T-cell (primary cell): Measurements from ENCODE around the gene HLX. TPM values are rescaled to one million over a fixed set of nuclear protein-coding genes. Genes with fewer than 3 reads are reported as not detected.

ENCODE experiments used
- ATAC-seq, 4 experiments: fragments of 200-7000 bp in 3 of 4; fragments of 150-1000 bp in 1 of 4; cut with Tn5 transposase; replicated peaks in 1 of 4; 1 replicate in 3 of 4; 2 replicates in 1 of 4; pipeline ENCODE4 v1.10.0; 2021; ENCODE audit warnings: moderate library complexity in 3 of 4, mild to moderate bottlenecking in 2 of 4, moderate number of reproducible peaks in 1 of 4
- CTCF ChIA-PET, 2 donors: fragments of 300-600 bp; sonication (Branson Sonifier 250); formaldehyde crosslinking; loops; one replicate each; lab custom pipeline; 2022; ENCODE audit warnings: antibody characterized with exemption in 2 of 2; lab: Charles Lee
- POLR2A ChIA-PET, 2 donors: fragments of 300-600 bp; sonication (Branson Sonifier 250); formaldehyde crosslinking; loops; one replicate each; lab custom pipeline; 2022; ENCODE audit warnings: antibody characterized with exemption in 2 of 2; lab: Charles Lee
- DNase-seq, 35 experiments: peaks; one replicate each; pipeline versions ENCODE4 v3.0.0 to v3.0.0-alpha.2; 2013 to 2023
- H3K27ac ChIP-seq: one replicate; pipeline ENCODE4 v1.5.1; 2013; ENCODE audit warnings: low read length
- H3K27me3 ChIP-seq, 2 experiments: replicated peaks in 1 of 2; 1 replicate in 1 of 2; 2 replicates in 1 of 2; pipeline versions ENCODE4 v1.6.1 to v1.7.0; 2013; ENCODE audit warnings: low read length in 1 of 2, mixed read lengths in 1 of 2; ENCODE audit not compliant: control insufficient read depth in 2 of 2, insufficient read depth in 2 of 2; ENCODE audit errors: extremely low read depth in 1 of 2
- H3K36me3 ChIP-seq, 2 donors: 1 replicate in 1 of 2; 2 replicates in 1 of 2; pipeline versions ENCODE4 v1.6.1 to v1.7.0; 2013; ENCODE audit warnings: low read length in 1 of 2; ENCODE audit not compliant: control insufficient read depth in 2 of 2, insufficient read depth in 1 of 2; ENCODE audit errors: extremely low read depth in 1 of 2
- H3K4me1 ChIP-seq, 2 experiments: 1 replicate in 1 of 2; 2 replicates in 1 of 2; pipeline versions ENCODE4 v1.6.1 to v1.7.0; 2013; ENCODE audit warnings: low read length in 2 of 2, mixed read lengths in 1 of 2; ENCODE audit not compliant: insufficient read depth in 2 of 2, control insufficient read depth in 1 of 2; ENCODE audit errors: extremely low read depth in 1 of 2
- H3K4me3 ChIP-seq, 2 donors: 1 replicate in 1 of 2; 2 replicates in 1 of 2; pipeline versions ENCODE4 v1.5.1 to v1.7.0; 2013; ENCODE audit warnings: mild to moderate bottlenecking in 2 of 2, low read length in 1 of 2, moderate library complexity in 1 of 2; ENCODE audit not compliant: control insufficient read depth in 1 of 2; ENCODE audit errors: extremely low read depth in 1 of 2
- H3K9me3 ChIP-seq: 2 replicates; pipeline ENCODE4 v1.7.0; 2013
- H3K27ac Mint-ChIP-seq, 2 donors: one replicate each; pipeline ENCODE4 v1.8.0; 2020 to 2021; ENCODE audit warnings: mild to moderate bottlenecking in 2 of 2, mixed read lengths in 2 of 2
- H3K27me3 Mint-ChIP-seq, 2 donors: one replicate each; pipeline ENCODE4 v1.8.0; 2021 to 2022; ENCODE audit warnings: mixed read lengths in 2 of 2
- H3K36me3 Mint-ChIP-seq: one replicate; pipeline ENCODE4 v1.8.0; 2021; ENCODE audit warnings: mixed read lengths
- H3K4me1 Mint-ChIP-seq, 3 donors: one replicate each; pipeline ENCODE4 v1.8.0; 2020 to 2022; ENCODE audit warnings: mixed read lengths in 3 of 3, mild to moderate bottlenecking in 1 of 3
- H3K4me3 Mint-ChIP-seq, 3 donors: one replicate each; pipeline ENCODE4 v1.8.0; 2020 to 2022; ENCODE audit warnings: mild to moderate bottlenecking in 3 of 3, mixed read lengths in 3 of 3, moderate library complexity in 3 of 3
- H3K9me3 Mint-ChIP-seq, 3 donors: one replicate each; pipeline ENCODE4 v1.8.0; 2020 to 2022; ENCODE audit warnings: mixed read lengths in 3 of 3
- WGBS: methylation state at CpG from one replicate; pipeline ENCODE4 v1.1.5; 2013; ENCODE audit warnings: missing lambda C conversion rate; ENCODE audit not compliant: insufficient coverage; 5-methylcytosine and 5-hydroxymethylcytosine counted together
- total RNA-seq, 35 experiments: library from RNA in 6 of 35; stranded (reverse) in 6 of 35; fragments of 120-200 nt in 1 of 35; gene quantifications; one replicate each; pipeline versions ENCODE4 v1.2.1 to v1.2.4 and lab custom pipeline; 2013 to 2026

Gene HLX
- total RNA-seq, 5 donors from 2014 or later (not counting 1 experiment from before 2014, with no cell fraction given) = 0.18 to 0.46 (median 0.37) TPM; not detected in 1

DNA sequence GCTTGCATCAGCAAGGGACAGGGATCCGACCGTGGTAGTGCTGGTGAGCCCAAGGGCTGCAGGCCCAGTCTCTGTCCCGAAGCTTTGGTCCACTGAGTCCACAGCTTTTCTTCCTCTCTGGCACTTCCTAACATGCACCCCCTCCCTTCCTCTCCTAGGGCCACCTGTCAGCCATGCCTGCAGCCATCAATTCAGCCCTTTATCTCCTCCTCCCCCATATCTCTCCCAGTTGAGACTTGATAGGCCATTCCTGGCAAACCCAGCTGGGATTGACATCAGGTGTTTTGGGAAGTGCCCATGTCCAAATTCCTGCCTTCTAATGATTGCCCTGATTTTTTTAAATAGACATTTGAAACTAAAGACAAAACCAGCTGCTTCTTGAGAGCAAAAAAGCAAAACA, 25.6 kb downstream of the HLX start:
- POLR2A ChIA-PET = no interaction called here
- CTCF ChIA-PET = no interaction called here
- no peaks in the 10 kb centered on the region for H3K4me1 Mint-ChIP-seq
- H3K27ac ChIP-seq = no peak overlapping the region
- peaks cover 0 to 8% of the 10 kb centered on the region in 2 experiments for H3K27me3 ChIP-seq
- no peaks in the 10 kb centered on the region for H3K36me3 Mint-ChIP-seq
- H3K27ac Mint-ChIP-seq = no peak overlapping the region
- no peaks in the 10 kb centered on the region for H3K36me3 ChIP-seq
- peaks cover 13% of the 10 kb centered on the region in 2 donors for H3K27me3 Mint-ChIP-seq
- no CpG with 5 or more reads among the region's 3 CpGs for WGBS
- H3K4me3 Mint-ChIP-seq = no peak overlapping the region
- no peaks in the 10 kb centered on the region for H3K9me3 ChIP-seq
- no peaks in the 10 kb centered on the region for H3K9me3 Mint-ChIP-seq
- ATAC-seq (no peak), DNase-seq (no peak)
- H3K4me3 ChIP-seq = no peak overlapping the region
- no peaks in the 10 kb centered on the region for H3K4me1 ChIP-seq

- H3K4me1 Mint-ChIP-seq = no peaks in the 10 kb centered on the region
- no peak overlapping the region for H3K4me3 Mint-ChIP-seq
- H3K27ac ChIP-seq = no peak overlapping the region
- H3K27me3 ChIP-seq = peaks cover 0 to 8% of the 10 kb centered on the region in 2 experiments
- H3K27me3 Mint-ChIP-seq = peaks cover 7 to 9% of the 10 kb centered on the region in 2 donors
- ATAC-seq (no peak), DNase-seq (no peak)
- H3K36me3 Mint-ChIP-seq = no peaks in the 10 kb centered on the region
- no peaks in the 10 kb centered on the region for H3K9me3 Mint-ChIP-seq
- POLR2A ChIA-PET = no interaction called here
- no peaks in the 10 kb centered on the region for H3K9me3 ChIP-seq
- no peak overlapping the region for H3K4me3 ChIP-seq
- H3K36me3 ChIP-seq = no peaks in the 10 kb centered on the region
- H3K27ac Mint-ChIP-seq = no peak overlapping the region
- 52% methylated on average over 2 of the region's 5 CpGs for WGBS
- no peaks in the 10 kb centered on the region for H3K4me1 ChIP-seq
- CTCF ChIA-PET = no interaction called here
Observed at GRCh38 chr1:220905650-220906560, 26.7 kb downstream of the HLX start.

DNA sequence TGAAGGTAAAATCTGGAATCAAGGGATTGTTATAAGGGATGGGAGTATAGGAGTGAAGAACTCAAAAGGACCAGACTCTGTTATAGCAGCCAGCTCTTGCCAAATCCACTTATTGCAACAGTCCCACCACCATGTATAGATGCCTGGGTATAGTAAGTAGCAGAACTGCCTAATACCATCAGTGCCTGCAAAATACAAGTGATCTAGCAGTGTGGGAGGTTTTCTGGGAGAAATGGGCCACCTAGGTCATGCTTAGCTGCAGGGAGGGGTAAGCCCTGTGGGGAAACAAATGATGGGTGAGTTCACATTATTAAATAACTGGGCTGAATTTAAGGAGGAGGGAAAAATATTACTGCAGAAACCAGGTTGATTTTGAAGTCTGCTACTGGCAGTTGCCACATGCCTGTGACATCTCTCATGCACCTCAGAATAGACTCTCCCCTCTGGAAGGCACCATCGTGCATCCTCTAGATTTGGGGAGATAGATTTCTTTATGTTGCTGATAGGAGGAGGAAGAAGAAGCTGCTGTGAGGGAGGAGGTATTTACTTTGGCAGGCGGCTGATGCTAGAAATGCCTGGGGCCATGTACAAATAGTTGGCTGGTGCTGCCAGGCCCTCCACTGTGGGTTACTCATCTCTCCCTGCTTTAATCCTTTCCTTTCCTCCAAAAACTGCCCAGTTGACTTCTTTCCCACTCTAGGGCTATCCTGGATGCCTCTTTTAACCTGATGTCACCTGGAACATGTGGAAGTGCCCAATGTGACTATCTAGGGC, 27.5 kb downstream of the HLX start:
- H3K4me3 ChIP-seq = no peak overlapping the region
- H3K4me1 ChIP-seq = no peaks in the 10 kb centered on the region
- Mint-ChIP-seq H3K27ac (no peak overlapping the region), H3K9me3 (no peaks in the 10 kb centered on the region), H3K27me3 (peaks cover 7 to 9% of the 10 kb centered on the region in 2 donors), H3K4me1 (no peaks in the 10 kb centered on the region), H3K36me3 (no peaks in the 10 kb centered on the region), H3K4me3 (no peak overlapping the region)
- peaks cover 0 to 8% of the 10 kb centered on the region in 2 experiments for H3K27me3 ChIP-seq
- POLR2A ChIA-PET = no interaction called here
- ATAC-seq = no peak
- H3K27ac ChIP-seq = no peak overlapping the region
- WGBS = no CpG with 5 or more reads among the region's 2 CpGs
- no peak for DNase-seq
- H3K9me3 ChIP-seq = no peaks in the 10 kb centered on the region
- CTCF ChIA-PET = no interaction called here
- no peaks in the 10 kb centered on the region for H3K36me3 ChIP-seq

GRCh38 chr1:220908757-220909156, 29.5 kb downstream of the HLX start:
- no peaks in the 10 kb centered on the region for H3K9me3 ChIP-seq
- DNase-seq (no peak), ATAC-seq (no peak)
- no peak overlapping the region for H3K4me3 ChIP-seq
- WGBS = 20% methylated on average over 2 of the region's 2 CpGs
- no peaks in the 10 kb centered on the region for H3K36me3 Mint-ChIP-seq
- H3K4me3 Mint-ChIP-seq = no peak overlapping the region
- H3K27me3 ChIP-seq = peaks cover 0 to 8% of the 10 kb centered on the region in 2 experiments
- H3K27ac ChIP-seq = no peak overlapping the region
- CTCF ChIA-PET = no interaction called here
- peaks cover 4 to 11% of the 10 kb centered on the region in 2 donors for H3K27me3 Mint-ChIP-seq
- H3K4me1 ChIP-seq = no peaks in the 10 kb centered on the region
- POLR2A ChIA-PET = no interaction called here
- no peaks in the 10 kb centered on the region for H3K9me3 Mint-ChIP-seq
- H3K27ac Mint-ChIP-seq = no peak overlapping the region
- no peaks in the 10 kb centered on the region for H3K36me3 ChIP-seq
- no peaks in the 10 kb centered on the region for H3K4me1 Mint-ChIP-seq

DNA sequence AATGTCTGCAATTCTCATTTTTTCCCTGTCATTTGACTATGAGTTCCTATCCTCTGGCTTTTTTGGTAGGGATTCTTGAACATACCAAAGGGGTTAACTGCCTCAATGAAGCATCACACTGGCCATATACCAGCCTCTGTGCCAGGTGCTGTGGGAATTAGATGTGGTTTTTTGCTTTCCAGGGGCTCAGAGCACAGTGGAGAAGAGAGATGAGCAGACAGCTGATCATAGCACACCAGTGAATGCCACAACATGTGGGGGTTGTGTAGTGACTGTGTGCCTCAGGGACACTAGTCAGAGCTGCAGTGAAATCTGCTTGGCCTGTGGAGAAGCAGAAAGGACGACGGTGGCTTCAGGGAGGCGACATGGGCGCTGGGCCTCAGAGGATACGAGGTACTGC, 30.8 kb downstream of the HLX start:
- H3K36me3 ChIP-seq = no peaks in the 10 kb centered on the region
- H3K27me3 ChIP-seq = peaks cover 0 to 3% of the 10 kb centered on the region in 2 experiments
- H3K27ac ChIP-seq = no peak overlapping the region
- H3K4me3 Mint-ChIP-seq = no peak overlapping the region
- no peaks in the 10 kb centered on the region for H3K4me1 ChIP-seq
- no CpG with 5 or more reads among the region's 5 CpGs for WGBS
- no peaks in the 10 kb centered on the region for H3K4me1 Mint-ChIP-seq
- no peak overlapping the region for H3K4me3 ChIP-seq
- ChIA-PET CTCF (no interaction called here), POLR2A (no interaction called here)
- peaks cover 4 to 14% of the 10 kb centered on the region in 2 donors for H3K27me3 Mint-ChIP-seq
- no peaks in the 10 kb centered on the region for H3K36me3 Mint-ChIP-seq
- no peaks in the 10 kb centered on the region for H3K9me3 ChIP-seq
- H3K9me3 Mint-ChIP-seq = no peaks in the 10 kb centered on the region
- no peak for ATAC-seq
- no peak for DNase-seq
- H3K27ac Mint-ChIP-seq = no peak overlapping the region

DNA sequence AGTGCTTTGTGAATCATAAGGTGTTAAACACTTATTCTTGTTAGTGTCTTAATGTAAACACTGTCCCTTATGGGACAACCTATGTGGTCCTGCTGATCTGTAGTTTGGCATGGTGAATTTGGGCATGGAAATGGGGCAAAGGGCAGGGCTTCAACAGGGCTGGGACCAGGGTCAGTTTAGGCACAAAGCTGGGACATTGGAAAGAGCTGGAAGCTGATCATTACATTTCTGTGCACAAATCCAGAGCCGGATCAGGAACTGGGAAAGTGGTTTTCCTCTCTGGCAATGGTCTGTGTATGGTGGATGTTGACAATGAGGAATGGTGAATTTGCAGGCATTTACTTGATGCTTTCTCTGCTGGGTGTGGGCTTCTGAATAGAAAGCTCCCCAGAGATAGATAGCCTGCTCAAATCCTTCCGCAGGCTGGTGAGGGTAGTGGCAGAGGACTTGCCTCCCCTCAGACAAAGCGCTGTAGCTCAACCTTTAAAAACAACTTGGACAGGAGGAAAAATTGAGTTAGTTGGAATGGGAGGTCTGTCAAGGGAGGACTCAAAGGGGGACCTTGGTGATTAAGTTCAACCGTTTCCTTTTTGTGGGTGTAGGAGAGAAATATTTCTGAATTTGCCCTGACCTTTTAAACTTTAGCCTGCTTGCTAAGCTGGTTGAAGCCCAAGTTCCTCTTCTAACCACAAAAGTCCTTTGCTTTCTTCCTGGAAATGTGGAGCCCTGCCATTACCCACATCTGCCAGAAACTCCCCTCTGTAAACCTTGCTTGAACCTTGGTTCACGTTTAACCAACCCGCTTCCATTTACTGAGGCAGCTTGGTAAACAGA, 35.3 kb downstream of the HLX start:
- no peaks in the 10 kb centered on the region for H3K9me3 ChIP-seq
- H3K4me3 ChIP-seq = no peak overlapping the region
- Mint-ChIP-seq H3K4me1 (no peaks in the 10 kb centered on the region), H3K36me3 (no peaks in the 10 kb centered on the region), H3K9me3 (no peaks in the 10 kb centered on the region), H3K27ac (no peak overlapping the region), H3K27me3 (peaks cover 3 to 18% of the 10 kb centered on the region in 2 donors), H3K4me3 (no peak overlapping the region)
- DNase-seq = no peak
- no peak overlapping the region for H3K27ac ChIP-seq
- ATAC-seq = no peak
- ChIA-PET POLR2A (no interaction called here), CTCF (no interaction called here)
- no peaks in the 10 kb centered on the region for H3K27me3 ChIP-seq
- WGBS = 50% methylated on average over 3 of the region's 6 CpGs
- no peaks in the 10 kb centered on the region for H3K36me3 ChIP-seq
- H3K4me1 ChIP-seq = no peaks in the 10 kb centered on the region
